ENCODE results near the gene MAP3K4. TPM values are rescaled to one million over a fixed set of nuclear protein-coding genes. Genes with fewer than 3 reads are reported as not detected.

MAP3K4 gene
- total RNA-seq, 1 experiment from 2014 or later, result 54.3 TPM

DNA sequence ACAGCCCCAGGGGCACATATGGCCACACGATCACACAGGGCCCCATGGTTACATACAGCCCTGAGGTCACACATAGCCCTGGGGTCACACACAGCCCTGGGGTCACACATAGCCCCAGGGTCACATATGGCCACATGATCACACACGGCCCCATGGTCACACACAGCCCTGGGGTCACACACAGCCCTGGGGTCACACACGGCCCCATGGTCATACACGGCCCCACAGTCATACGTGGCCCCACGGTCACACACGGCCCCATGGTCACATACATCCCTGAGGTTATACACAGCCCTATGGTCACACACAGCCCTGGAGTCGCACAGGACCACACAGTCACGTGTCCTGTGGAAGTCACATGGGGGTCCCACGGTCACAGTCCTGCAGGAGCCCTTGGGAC, 162.2 kb downstream of the MAP3K4 start:
- Mint-ChIP-seq H3K4me1 (no peaks in the 10 kb centered on the region), H3K27ac (no peak overlapping the region), H3K9me3 (peaks cover 10 to 11% of the 10 kb centered on the region in 2 experiments; a peak in 4 of 5 replicates), H3K36me3 (ENCODE audit: insufficient read depth in 1 of 3, low read depth in 3 of 3) (peaks cover 40 to 68% (median 51%) of the 10 kb centered on the region in 3 experiments), H3K4me3 (no peak overlapping the region), H3K27me3 (ENCODE audit: low read depth) (no peaks in the 10 kb centered on the region; the same call in 1 of the 2 replicates)
- no CpG with 5 or more reads among the region's 10 CpGs for WGBS (ENCODE audit: extremely low coverage, insufficient read length, low lambda C conversion rate)
- H2AK5ac ChIP-seq (ENCODE audit: insufficient read length, low read length), result no peak overlapping the region
- no peaks in the 10 kb centered on the region for H3K23me2 ChIP-seq (ENCODE audit: insufficient read length, low read depth, low read length, poor library complexity, severe bottlenecking)
- H2AFZ ChIP-seq (ENCODE audit: low read length), result no peak overlapping the region
- H4K8ac ChIP-seq (replicated peaks; ENCODE audit: insufficient read length, low read depth, low read length), result no peak overlapping the region
- H4K91ac ChIP-seq (ENCODE audit: insufficient read length, low read depth, low read length), result no peak overlapping the region
- no peak overlapping the region for H2BK20ac ChIP-seq (ENCODE audit: low read depth, low read length, poor library complexity, severe bottlenecking)
- no peak overlapping the region for H3K27ac ChIP-seq (ENCODE audit: insufficient read length, low read depth, low read length)
- H2BK5ac ChIP-seq (ENCODE audit: insufficient read length, low read length), result no peak overlapping the region
- no peaks in the 10 kb centered on the region for H3K27me3 ChIP-seq (ENCODE audit: insufficient read depth, low read length)
- no peak overlapping the region for H3K14ac ChIP-seq (ENCODE audit: insufficient read depth, low read length)
- H3K79me1 ChIP-seq (ENCODE audit: insufficient read depth, low read depth, low read length, poor library complexity, severe bottlenecking), result no peaks in the 10 kb centered on the region
- H2BK15ac ChIP-seq (ENCODE audit: low read depth, low read length), result no peak overlapping the region
- no peak overlapping the region for H2BK12ac ChIP-seq (ENCODE audit: insufficient read length, low read depth, low read length)
- H3K56ac ChIP-seq (ENCODE audit: insufficient read length, low read depth, low read length), result no peak overlapping the region
- no peak overlapping the region for H2BK120ac ChIP-seq (ENCODE audit: low read depth, low read length, poor library complexity, severe bottlenecking)
- no peak overlapping the region for H3K23ac ChIP-seq (ENCODE audit: insufficient read length, low read depth, low read length)
- no peak overlapping the region for H4K5ac ChIP-seq (ENCODE audit: insufficient read length, low read depth, low read length)
- no peak overlapping the region for H3K4ac ChIP-seq (ENCODE audit: low read depth, low read length)
- TF ChIP-seq, protein P1, sequence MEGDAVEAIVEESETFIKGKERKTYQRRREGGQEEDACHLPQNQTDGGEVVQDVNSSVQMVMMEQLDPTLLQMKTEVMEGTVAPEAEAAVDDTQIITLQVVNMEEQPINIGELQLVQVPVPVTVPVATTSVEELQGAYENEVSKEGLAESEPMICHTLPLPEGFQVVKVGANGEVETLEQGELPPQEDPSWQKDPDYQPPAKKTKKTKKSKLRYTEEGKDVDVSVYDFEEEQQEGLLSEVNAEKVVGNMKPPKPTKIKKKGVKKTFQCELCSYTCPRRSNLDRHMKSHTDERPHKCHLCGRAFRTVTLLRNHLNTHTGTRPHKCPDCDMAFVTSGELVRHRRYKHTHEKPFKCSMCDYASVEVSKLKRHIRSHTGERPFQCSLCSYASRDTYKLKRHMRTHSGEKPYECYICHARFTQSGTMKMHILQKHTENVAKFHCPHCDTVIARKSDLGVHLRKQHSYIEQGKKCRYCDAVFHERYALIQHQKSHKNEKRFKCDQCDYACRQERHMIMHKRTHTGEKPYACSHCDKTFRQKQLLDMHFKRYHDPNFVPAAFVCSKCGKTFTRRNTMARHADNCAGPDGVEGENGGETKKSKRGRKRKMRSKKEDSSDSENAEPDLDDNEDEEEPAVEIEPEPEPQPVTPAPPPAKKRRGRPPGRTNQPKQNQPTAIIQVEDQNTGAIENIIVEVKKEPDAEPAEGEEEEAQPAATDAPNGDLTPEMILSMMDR (conservative IDR thresholded peaks at IDR 0.05), result no peak
- no peaks in the 10 kb centered on the region for H3K79me2 ChIP-seq (ENCODE audit: insufficient read depth, low read length)
- H3K18ac ChIP-seq (ENCODE audit: insufficient read length, low read depth, low read length), result no peak overlapping the region
- no peaks in the 10 kb centered on the region for H3K4me1 ChIP-seq (ENCODE audit: insufficient read depth, low read length)
- H3K9me3 ChIP-seq (ENCODE audit: control insufficient read depth, low read depth, low read length), result no peaks in the 10 kb centered on the region
- no peaks in the 10 kb centered on the region for H4K20me1 ChIP-seq (ENCODE audit: control insufficient read depth, insufficient read depth, insufficient read length)
- no peak overlapping the region for H3K9ac ChIP-seq (ENCODE audit: extremely low read depth, insufficient read length, low read length)
- DNase-seq, result no peak
- H3T11ph ChIP-seq (ENCODE audit: low read length), result no peak overlapping the region
- H3K4me2 ChIP-seq (ENCODE audit: insufficient read depth, insufficient read length, low read length), result no peak overlapping the region
